Measurements from ENCODE around the gene ITSN2. TPM values are rescaled to one million over a fixed set of nuclear protein-coding genes. Genes with fewer than 3 reads are reported as not detected.
"Not testable (repeated sequence)": the region's sequence is repeated elsewhere in the genome, so short reads cannot be mapped to it uniquely, and the experiment has no call there.

ITSN2 gene
- total RNA-seq, 5 donors from 2014 or later (not counting 1 experiment from before 2014, with no cell fraction given): 95.7 to 110 (median 101) TPM

DNA sequence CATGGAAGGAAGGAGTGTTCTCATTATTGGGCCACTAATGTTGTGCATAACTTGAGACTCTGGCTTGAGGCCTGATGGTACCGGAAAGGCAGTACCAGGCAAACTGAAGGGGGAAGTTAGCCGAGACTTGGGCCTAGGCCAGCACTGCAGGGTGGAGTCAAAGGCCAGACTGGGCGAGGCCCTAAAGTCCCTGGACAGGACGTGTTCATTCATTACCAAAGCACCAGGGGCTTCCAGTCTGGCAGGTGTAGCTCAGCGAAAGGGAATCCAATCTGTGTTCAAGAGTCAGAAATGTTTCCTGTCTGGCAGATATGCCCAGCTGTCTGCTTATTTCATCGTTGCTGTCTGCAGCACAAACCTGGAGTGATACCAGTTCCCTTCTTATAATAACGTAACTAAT, 4.7 kb upstream of the ITSN2 start:
- Mint-ChIP-seq H3K4me3 (no peak overlapping the region), H3K4me1 (peaks cover 6 to 7% (median 6%) of the 10 kb centered on the region in 3 donors), H3K9me3 (no peaks in the 10 kb centered on the region), H3K27ac (peak overlapping the region in 1 of 2 donors; percentile 13), H3K36me3 (no peaks in the 10 kb centered on the region), H3K27me3 (no peaks in the 10 kb centered on the region)
- ChIA-PET POLR2A (no interaction called here), CTCF (no interaction called here)
- Histone ChIP-seq H3K4me3 (ENCODE audit: control insufficient read depth in 1 of 2, extremely low read depth in 1 of 2, low read length in 1 of 2) (no peak overlapping the region), H3K36me3 (ENCODE audit: control insufficient read depth in 2 of 2, extremely low read depth in 1 of 2, insufficient read depth in 1 of 2, low read length in 1 of 2) (no peaks in the 10 kb centered on the region), H3K4me1 (ENCODE audit: control insufficient read depth in 1 of 2, extremely low read depth in 1 of 2, insufficient read depth in 2 of 2, low read length in 2 of 2) (peaks cover 0 to 8% of the 10 kb centered on the region in 2 experiments), H3K27ac (ENCODE audit: low read length) (no peak overlapping the region), H3K27me3 (replicated peaks in 1 of 2; ENCODE audit: control insufficient read depth in 2 of 2, extremely low read depth in 1 of 2, insufficient read depth in 2 of 2, low read length in 1 of 2) (no peaks in the 10 kb centered on the region), H3K9me3 (no peaks in the 10 kb centered on the region)
- peak in 2 of 35 experiments; percentile 5 to 30 for DNase-seq
- no peak for ATAC-seq (replicated peaks in 1 of 4)
- 66% methylated on average over 6 of the region's 7 CpGs for WGBS (ENCODE audit: insufficient coverage)

DNA sequence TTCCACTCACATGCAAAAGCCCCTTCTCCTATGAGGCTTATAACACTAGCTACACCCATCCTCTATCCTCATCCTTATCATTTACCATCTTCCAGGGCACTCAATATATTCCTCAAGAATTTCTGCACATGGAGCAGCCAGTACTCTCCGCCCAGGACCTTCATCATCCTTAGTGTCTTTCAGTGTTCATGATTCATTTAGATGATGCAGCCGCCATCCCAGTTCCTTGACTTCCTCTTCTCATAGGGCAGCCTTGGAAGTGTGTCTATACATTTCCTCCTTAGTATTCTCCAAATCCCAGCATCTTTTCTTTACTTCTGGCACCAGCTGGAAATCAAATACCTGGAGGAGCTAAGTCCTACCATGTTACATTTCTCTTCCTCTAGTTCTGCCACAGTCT, 3.0 kb upstream of the ITSN2 start:
- ChIA-PET CTCF (interaction anchor here (0.6 kb wide), 2 partner anchors 14 to 17 kb away, joined by 3 to 7 read pairs; no protein-coding TSS in a partner anchor), POLR2A (interaction anchor here in 1 of 2 donors (0.6 kb wide), 1 partner anchor 429 kb away, joined by 3 read pairs; no protein-coding TSS in a partner anchor)
- H3K27me3 ChIP-seq (replicated peaks in 1 of 2; ENCODE audit: control insufficient read depth in 2 of 2, extremely low read depth in 1 of 2, insufficient read depth in 2 of 2, low read length in 1 of 2): no peaks in the 10 kb centered on the region
- ATAC-seq (replicated peaks in 1 of 4): no peak
- peaks cover 8 to 9% of the 10 kb centered on the region in 2 experiments for H3K4me1 ChIP-seq (ENCODE audit: control insufficient read depth in 1 of 2, extremely low read depth in 1 of 2, insufficient read depth in 2 of 2, low read length in 2 of 2)
- H3K4me3 ChIP-seq (ENCODE audit: control insufficient read depth in 1 of 2, extremely low read depth in 1 of 2, low read length in 1 of 2): no peak overlapping the region
- Mint-ChIP-seq H3K4me3 (no peak overlapping the region), H3K4me1 (peaks cover 12 to 17% (median 15%) of the 10 kb centered on the region in 3 donors), H3K27ac (no peak overlapping the region), H3K36me3 (no peaks in the 10 kb centered on the region), H3K9me3 (no peaks in the 10 kb centered on the region), H3K27me3 (no peaks in the 10 kb centered on the region)
- 92% methylated on average over 1 of the region's 2 CpGs for WGBS (ENCODE audit: insufficient coverage)
- no peak for DNase-seq
- H3K9me3 ChIP-seq: no peaks in the 10 kb centered on the region
- no peaks in the 10 kb centered on the region for H3K36me3 ChIP-seq (ENCODE audit: control insufficient read depth in 2 of 2, extremely low read depth in 1 of 2, insufficient read depth in 1 of 2, low read length in 1 of 2)
- no peak overlapping the region for H3K27ac ChIP-seq (ENCODE audit: low read length)

DNA sequence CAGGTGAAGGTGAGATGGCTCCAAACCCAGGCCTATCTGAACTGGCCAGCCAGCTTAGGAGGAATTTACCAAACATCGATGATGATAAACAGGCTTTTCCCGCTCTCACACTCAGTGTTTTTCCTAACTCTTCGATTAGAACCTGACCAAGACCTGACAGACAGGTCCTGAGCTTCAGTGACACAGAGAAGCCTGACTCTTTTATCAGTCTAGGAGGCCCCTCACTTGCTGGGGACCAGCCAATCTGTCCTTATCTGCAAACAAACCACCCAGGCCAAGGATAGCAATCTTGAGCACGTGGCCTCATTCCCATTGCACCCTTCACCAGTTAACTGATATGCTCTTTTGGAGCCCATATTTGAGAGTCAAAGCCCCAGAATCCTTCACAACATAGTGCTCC, 1.9 kb upstream of the ITSN2 start:
- Mint-ChIP-seq H3K27ac (peak overlapping the region in 1 of 2 donors; percentile 1), H3K36me3 (peaks cover under 1% of the 10 kb centered on the region), H3K4me3 (peak overlapping the region in 2 of 3 donors; percentile 18 to 25), H3K4me1 (peaks cover 20 to 24% (median 21%) of the 10 kb centered on the region in 3 donors), H3K27me3 (no peaks in the 10 kb centered on the region), H3K9me3 (no peaks in the 10 kb centered on the region)
- H3K36me3 ChIP-seq (ENCODE audit: control insufficient read depth in 2 of 2, extremely low read depth in 1 of 2, insufficient read depth in 1 of 2, low read length in 1 of 2): no peaks in the 10 kb centered on the region
- H3K4me1 ChIP-seq (ENCODE audit: control insufficient read depth in 1 of 2, extremely low read depth in 1 of 2, insufficient read depth in 2 of 2, low read length in 2 of 2): peaks cover 8 to 11% of the 10 kb centered on the region in 2 experiments
- POLR2A ChIA-PET: no interaction called here
- CTCF ChIA-PET: interaction anchor here (0.5 to 0.7 kb wide), 3 partner anchors 11 to 135 kb away, joined by 3 to 4 read pairs (median 3); no protein-coding TSS in a partner anchor
- H3K27ac ChIP-seq (ENCODE audit: low read length): no peak overlapping the region
- H3K4me3 ChIP-seq (ENCODE audit: control insufficient read depth in 1 of 2, extremely low read depth in 1 of 2, low read length in 1 of 2): no peak overlapping the region
- no peaks in the 10 kb centered on the region for H3K9me3 ChIP-seq
- 100% methylated on average over 3 of the region's 4 CpGs for WGBS (ENCODE audit: insufficient coverage)
- no peak for ATAC-seq (replicated peaks in 1 of 4)
- no peaks in the 10 kb centered on the region for H3K27me3 ChIP-seq (replicated peaks in 1 of 2; ENCODE audit: control insufficient read depth in 2 of 2, extremely low read depth in 1 of 2, insufficient read depth in 2 of 2, low read length in 1 of 2)
- DNase-seq: no peak

DNA sequence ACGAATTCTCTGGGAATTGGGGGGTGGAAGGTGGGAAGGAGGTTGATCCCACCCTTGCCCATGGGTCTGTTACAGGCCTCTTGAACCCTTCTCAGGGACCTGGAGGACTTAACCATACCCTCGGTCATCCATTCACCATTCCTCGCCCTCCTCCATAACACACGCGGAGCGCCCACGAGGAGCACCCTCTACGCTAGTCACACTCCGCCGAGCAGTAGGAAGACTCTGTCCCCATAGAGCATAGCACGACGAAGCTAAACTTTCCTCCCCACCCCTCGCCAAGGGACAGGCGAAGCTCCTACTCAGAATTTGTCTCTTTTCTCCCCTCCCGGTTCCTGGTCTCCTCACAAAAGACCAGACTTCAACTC, 611 bp upstream of the ITSN2 start:
- Histone ChIP-seq H3K36me3 (ENCODE audit: control insufficient read depth in 2 of 2, extremely low read depth in 1 of 2, insufficient read depth in 1 of 2, low read length in 1 of 2) (no peaks in the 10 kb centered on the region), H3K4me3 (ENCODE audit: control insufficient read depth in 1 of 2, extremely low read depth in 1 of 2, low read length in 1 of 2) (peak overlapping the region; percentile 69 to 79), H3K9me3 (no peaks in the 10 kb centered on the region), H3K4me1 (ENCODE audit: control insufficient read depth in 1 of 2, extremely low read depth in 1 of 2, insufficient read depth in 2 of 2, low read length in 2 of 2) (peaks cover 11% of the 10 kb centered on the region in 2 experiments), H3K27me3 (replicated peaks in 1 of 2; ENCODE audit: control insufficient read depth in 2 of 2, extremely low read depth in 1 of 2, insufficient read depth in 2 of 2, low read length in 1 of 2) (no peaks in the 10 kb centered on the region), H3K27ac (ENCODE audit: low read length) (peak overlapping the region; percentile 86)
- peak overlapping the region; percentile 80 to 90 (median 89) for H3K4me3 Mint-ChIP-seq
- no peaks in the 10 kb centered on the region for H3K9me3 Mint-ChIP-seq
- peaks cover 32 to 37% (median 33%) of the 10 kb centered on the region in 3 donors for H3K4me1 Mint-ChIP-seq
- peaks cover 5% of the 10 kb centered on the region for H3K36me3 Mint-ChIP-seq
- 95% methylated on average over 13 of the region's 15 CpGs for WGBS (ENCODE audit: insufficient coverage)
- CTCF ChIA-PET: interaction anchor here in 1 of 2 donors (1.2 kb wide), 1 partner anchor 435 kb away, joined by 3 read pairs; no protein-coding TSS in a partner anchor
- POLR2A ChIA-PET: no interaction called here
- DNase-seq: peak in 3 of 35 experiments; percentile 4 to 9 (median 8)
- no peak for ATAC-seq (replicated peaks in 1 of 4)
- H3K27ac Mint-ChIP-seq: peak overlapping the region; percentile 90 to 92
- H3K27me3 Mint-ChIP-seq: no peaks in the 10 kb centered on the region

DNA sequence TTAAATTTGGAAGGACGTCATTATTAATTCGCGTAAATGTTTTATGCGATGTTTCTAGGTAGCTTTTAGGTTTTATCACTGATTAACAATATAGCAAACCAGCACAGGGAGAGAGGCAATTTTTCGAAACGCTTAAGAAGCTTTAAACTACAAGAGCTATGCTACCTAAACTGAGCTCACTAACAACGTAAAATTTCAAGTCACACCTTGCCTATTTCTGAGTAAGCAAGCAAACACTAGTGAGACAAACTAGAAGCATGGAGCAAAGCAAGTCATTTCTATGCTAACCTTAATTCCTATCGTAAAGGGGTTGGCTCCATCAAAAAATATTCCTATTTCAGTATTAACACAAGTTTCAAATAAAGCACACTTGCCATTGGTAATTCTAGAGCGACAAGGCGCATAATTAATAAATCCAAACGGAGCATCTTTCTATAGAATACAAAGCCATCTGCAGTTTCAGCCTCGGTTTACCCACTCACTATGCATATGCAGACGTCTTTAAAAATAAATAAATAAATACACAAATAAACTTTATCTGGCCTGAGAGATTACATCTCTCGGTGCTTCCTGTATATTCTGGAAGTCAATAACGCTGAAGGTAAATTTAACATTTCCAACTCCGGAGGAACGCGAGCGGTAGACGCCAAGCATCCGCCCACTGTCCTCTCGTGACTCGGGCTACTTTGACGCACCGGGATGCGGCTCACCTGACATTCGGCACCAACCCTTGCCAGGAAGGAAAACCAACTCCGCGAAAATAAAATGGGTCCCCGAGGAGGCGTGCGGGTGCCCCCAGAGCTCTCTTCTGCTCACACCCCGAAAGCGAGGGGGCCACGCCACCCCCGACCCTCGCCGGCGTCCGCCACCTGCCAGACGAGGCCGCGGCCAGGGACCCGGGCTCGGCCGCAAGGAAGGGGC, 947 bp downstream of the ITSN2 start:
- ATAC-seq (replicated peaks in 1 of 4): peak; percentile 5 to 27 (median 26)
- Mint-ChIP-seq H3K36me3 (peaks cover 5% of the 10 kb centered on the region), H3K9me3 (no peaks in the 10 kb centered on the region), H3K27me3 (no peaks in the 10 kb centered on the region), H3K4me1 (peaks cover 45 to 52% (median 45%) of the 10 kb centered on the region in 3 donors), H3K27ac (peak overlapping the region; percentile 90 to 91), H3K4me3 (peak overlapping the region; percentile 80 to 90 (median 89))
- Histone ChIP-seq H3K9me3 (no peaks in the 10 kb centered on the region), H3K36me3 (ENCODE audit: control insufficient read depth in 2 of 2, extremely low read depth in 1 of 2, insufficient read depth in 1 of 2, low read length in 1 of 2) (no peaks in the 10 kb centered on the region), H3K27me3 (replicated peaks in 1 of 2; ENCODE audit: control insufficient read depth in 2 of 2, extremely low read depth in 1 of 2, insufficient read depth in 2 of 2, low read length in 1 of 2) (no peaks in the 10 kb centered on the region), H3K4me1 (ENCODE audit: control insufficient read depth in 1 of 2, extremely low read depth in 1 of 2, insufficient read depth in 2 of 2, low read length in 2 of 2) (peaks cover 15 to 18% of the 10 kb centered on the region in 2 experiments), H3K4me3 (ENCODE audit: control insufficient read depth in 1 of 2, extremely low read depth in 1 of 2, low read length in 1 of 2) (peak overlapping the region; percentile 63 to 79), H3K27ac (ENCODE audit: low read length) (peak overlapping the region; percentile 30)
- ChIA-PET POLR2A (interaction anchor here in 1 of 2 donors (0.6 to 0.9 kb wide), 2 partner anchors 9 to 1165 kb away, joined by 4 to 6 read pairs; no protein-coding TSS in a partner anchor), CTCF (interaction anchor here in 1 of 2 donors (0.7 to 1.0 kb wide), 3 partner anchors 31 to 468 kb away, joined by 3 read pairs; no protein-coding TSS in a partner anchor)
- DNase-seq: peak; percentile 9 to 74 (median 58)
- 1% methylated on average over 38 of the region's 46 CpGs for WGBS (ENCODE audit: insufficient coverage)

DNA sequence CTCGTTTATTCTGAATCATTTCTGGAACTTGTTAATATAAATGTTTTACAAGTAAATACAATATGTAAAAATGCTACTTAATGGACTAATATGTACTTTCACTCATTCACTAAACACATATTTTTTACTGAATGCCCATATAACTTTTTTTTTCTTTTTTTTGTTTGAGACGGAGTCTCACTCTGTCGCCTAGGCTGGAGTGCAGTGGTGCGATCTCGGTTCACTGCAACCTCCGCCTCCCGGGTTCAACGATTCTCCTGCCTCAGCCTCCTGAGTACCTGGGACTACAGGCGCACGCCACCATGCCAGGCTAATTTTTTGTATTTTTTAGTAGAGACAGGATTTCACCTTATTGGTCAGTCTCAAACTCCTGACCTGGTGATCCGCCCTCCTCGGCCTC, 2.6 kb downstream of the ITSN2 start:
- H3K4me1 ChIP-seq (ENCODE audit: control insufficient read depth in 1 of 2, extremely low read depth in 1 of 2, insufficient read depth in 2 of 2, low read length in 2 of 2): peaks cover 20 to 23% of the 10 kb centered on the region in 2 experiments
- Mint-ChIP-seq H3K4me3 (peak overlapping the region; percentile 13 to 89 (median 80)), H3K4me1 (peaks cover 61 to 68% (median 62%) of the 10 kb centered on the region in 3 donors)
- H3K27ac Mint-ChIP-seq; H3K27me3 Mint-ChIP-seq; H3K9me3 Mint-ChIP-seq; H3K27ac ChIP-seq (ENCODE audit: low read length); DNase-seq; ATAC-seq (replicated peaks in 1 of 4); H3K36me3 ChIP-seq (ENCODE audit: control insufficient read depth in 2 of 2, extremely low read depth in 1 of 2, insufficient read depth in 1 of 2, low read length in 1 of 2); CTCF ChIA-PET; POLR2A ChIA-PET; H3K27me3 ChIP-seq (replicated peaks in 1 of 2; ENCODE audit: control insufficient read depth in 2 of 2, extremely low read depth in 1 of 2, insufficient read depth in 2 of 2, low read length in 1 of 2); H3K36me3 Mint-ChIP-seq; H3K4me3 ChIP-seq (ENCODE audit: control insufficient read depth in 1 of 2, extremely low read depth in 1 of 2, low read length in 1 of 2); H3K9me3 ChIP-seq: not testable (repeated sequence)
- 98% methylated on average over 10 of the region's 12 CpGs for WGBS (ENCODE audit: insufficient coverage)

All from T-cell (primary cell).